SK-N-SH (cell line): Measurements from ENCODE around the gene FAM110A.

Experiments
- CTCF ChIP-seq: fragments of 200-600 bp; sonication (generic); IDR thresholded peaks from 2 replicates; pipeline ENCODE4 v1.6.1; 2017; ENCODE audit warnings: antibody characterized with exemption, mild to moderate bottlenecking, moderate library complexity
- FOXJ3 ChIP-seq: sonication (generic); formaldehyde crosslinking; IDR thresholded peaks from 2 replicates; pipeline ENCODE4 v1.5.1; 2020; ENCODE audit warnings: mild to moderate bottlenecking, missing genetic modification reagents
- IRF3 ChIP-seq: fragments of 150-350 bp; IDR thresholded peaks from 2 replicates; pipeline ENCODE4 v1.6.1; 2016; ENCODE audit warnings: mild to moderate bottlenecking, low read depth, low read length
- PBX3 ChIP-seq: IDR thresholded peaks from 2 replicates; pipeline ENCODE4; 2012
- RCOR1 ChIP-seq: fragments of 150-350 bp; IDR thresholded peaks from 2 replicates; pipeline ENCODE4 v1.6.1; 2017; ENCODE audit warnings: antibody characterized with exemption, low read length
- TCF12 ChIP-seq: IDR thresholded peaks from 2 replicates; pipeline ENCODE4 v1.4.0; 2012
- TEAD4 ChIP-seq: IDR thresholded peaks from 2 replicates; pipeline ENCODE4 v1.4.0; 2012; ENCODE audit warnings: mild to moderate bottlenecking, borderline replicate concordance; ENCODE audit not compliant: insufficient read depth

GRCh38 chr20:805713-806112 is 27.8 kb upstream of the FAM110A start:
- TF ChIP-seq RCOR1 (no peak), CTCF (no peak), IRF3 (no peak), FOXJ3 (CRISPR knock-in tag) (no peak), TCF12 (no peak), TEAD4 (no peak), PBX3 (no peak)
